GM19239 (cell line): Measurements from ENCODE around the gene BDP1.
A peak's percentile ranks its signal among the peaks of the same experiment; 100 is the strongest.
"Not testable (repeated sequence)": the region's sequence is repeated elsewhere in the genome, so short reads cannot be mapped to it uniquely, and the experiment has no call there.

Experiments used
- DNase-seq: peaks from one replicate; pipeline ENCODE4 v3.0.0; 2011; ENCODE audit warnings: low spot score; ENCODE audit not compliant: insufficient read length
- FAIRE-seq: peaks from 2 replicates; lab custom pipeline; 2011; peaks lifted over from hg19 to GRCh38; lab: Jason Lieb, UNC

BDP1 gene

GRCh38 chr5:71460693-71461092 lies 5.2 kb downstream of the BDP1 start:
- no peak for FAIRE-seq

GRCh38 chr5:71461360-71461759 lies 5.9 kb downstream of the BDP1 start:
- FAIRE-seq: no peak

More at GRCh38 chr5:71460693-71461092, 5.2 kb downstream of the BDP1 start:
- no peak for DNase-seq

GRCh38 chr5:71471193-71471592 lies 15.7 kb downstream of the BDP1 start:
- DNase-seq (no peak), FAIRE-seq (no peak)

More at GRCh38 chr5:71461360-71461759, 5.9 kb downstream of the BDP1 start:
- DNase-seq: no peak

- FAIRE-seq: peak; percentile 37
- peak; percentile 35 for DNase-seq
Observed at GRCh38 chr5:71475788-71476384, 20.4 kb downstream of the BDP1 start.

GRCh38 chr5:71481441-71481840 lies 26.0 kb downstream of the BDP1 start:
- FAIRE-seq (no peak), DNase-seq (no peak)

GRCh38 chr5:71482132-71482531 lies 26.7 kb downstream of the BDP1 start:
- DNase-seq (no peak), FAIRE-seq (no peak)

- DNase-seq (no peak), FAIRE-seq (peak; percentile 45)
Observed at GRCh38 chr5:71483355-71483754, 27.9 kb downstream of the BDP1 start.

- DNase-seq (no peak), FAIRE-seq (no peak)
Observed at GRCh38 chr5:71492817-71493615, 37.6 kb downstream of the BDP1 start.

- not testable (repeated sequence) for FAIRE-seq, DNase-seq
Observed at GRCh38 chr5:71494202-71494601, 38.8 kb downstream of the BDP1 start.

- not testable (repeated sequence) for DNase-seq, FAIRE-seq
Observed at GRCh38 chr5:71498756-71499155, 43.3 kb downstream of the BDP1 start.

GRCh38 chr5:71503536-71503935 lies 48.1 kb downstream of the BDP1 start:
- DNase-seq: no peak
- FAIRE-seq: no peak

- DNase-seq: no peak
- no peak for FAIRE-seq
Observed at GRCh38 chr5:71522151-71522550, 66.7 kb downstream of the BDP1 start.

GRCh38 chr5:71525611-71526010 lies 70.2 kb downstream of the BDP1 start:
- DNase-seq, FAIRE-seq: not testable (repeated sequence)

- DNase-seq (no peak), FAIRE-seq (no peak)
Observed at GRCh38 chr5:71528206-71528605, 72.8 kb downstream of the BDP1 start.

GRCh38 chr5:71529682-71530081 lies 74.2 kb downstream of the BDP1 start:
- DNase-seq: no peak
- FAIRE-seq: no peak

GRCh38 chr5:71533142-71533541 lies 77.7 kb downstream of the BDP1 start:
- FAIRE-seq (no peak), DNase-seq (no peak)

GRCh38 chr5:71533615-71534014 lies 78.2 kb downstream of the BDP1 start:
- DNase-seq (no peak), FAIRE-seq (peak; percentile 61)

GRCh38 chr5:71537687-71538086 lies 82.2 kb downstream of the BDP1 start:
- no peak for FAIRE-seq
- DNase-seq: no peak

GRCh38 chr5:71550885-71551284 lies 95.4 kb downstream of the BDP1 start:
- FAIRE-seq: not testable (repeated sequence)

GRCh38 chr5:71551582-71551981 lies 96.1 kb downstream of the BDP1 start:
- FAIRE-seq, DNase-seq: not testable (repeated sequence)

More at GRCh38 chr5:71550885-71551284, 95.4 kb downstream of the BDP1 start:
- DNase-seq: not testable (repeated sequence)

GRCh38 chr5:71552026-71552749 lies 96.7 kb downstream of the BDP1 start:
- not testable (repeated sequence) for FAIRE-seq

More at GRCh38 chr5:71552026-71552749, 96.7 kb downstream of the BDP1 start:
- DNase-seq: not testable (repeated sequence)
